GM12872 (cell line): Measurements from ENCODE around the gene CAMTA2.

Source experiments
- CTCF ChIP-seq: IDR thresholded peaks from 3 replicates; pipeline ENCODE4 v1.5.1; 2011; ENCODE audit warnings: low read depth, mild to moderate bottlenecking, low read length, moderate library complexity; ENCODE audit not compliant: insufficient read depth

CAMTA2 gene

GRCh38 chr17:4931963-4932362 lies 55.5 kb downstream of the CAMTA2 start, which contains the start of gene GP1BA:
TSS of gene GP1BA (plus strand) at chr17:4932277. CDS start at chr17:4932605, 328 bp downstream.
- TF ChIP-seq CTCF = no peak

GRCh38 chr17:4928881-4929280 lies 58.6 kb downstream of the CAMTA2 start:
- no peak for TF ChIP-seq CTCF

GRCh38 chr17:4921320-4921719 lies 66.2 kb downstream of the CAMTA2 start:
- no peak for TF ChIP-seq CTCF

- TF ChIP-seq CTCF = no peak
Measured at GRCh38 chr17:4920351-4921048, 67.0 kb downstream of the CAMTA2 start.

- TF ChIP-seq CTCF = no peak
Measured at GRCh38 chr17:4919511-4920047, 67.9 kb downstream of the CAMTA2 start.
